Natural killer cell treated with Interleukin-12 subunit alpha and Interleukin-12 subunit beta and Interleukin-15 and Interleukin-18, amount 100 ng/mL, for 72 hours (primary cell): Measurements from ENCODE around the gene PBX4. TPM values are rescaled to one million over a fixed set of nuclear protein-coding genes. Genes with fewer than 3 reads are reported as not detected.

ENCODE experiments used
- ATAC-seq, 2 donors: fragments of 150-1000 bp; cut with Tn5 transposase in 1 of 2; sonication (Bioruptor Pico), chemical (Tn5 transposase) in 1 of 2; 2 replicates each; pipeline ENCODE4 v1.10.0; 2021
- DNase-seq: peaks from one replicate; pipeline ENCODE4 v3.0.0; 2022; ENCODE audit warnings: low spot score
- H3K27ac Mint-ChIP-seq, 2 donors: 1 replicate in 1 of 2; 2 replicates in 1 of 2; pipeline ENCODE4 v1.8.0; 2022; ENCODE audit warnings: mixed read lengths in 2 of 2, mild to moderate bottlenecking in 1 of 2, moderate library complexity in 1 of 2
- H3K27me3 Mint-ChIP-seq, 2 donors: 1 replicate in 1 of 2; 2 replicates in 1 of 2; pipeline ENCODE4 v1.8.0; 2022; ENCODE audit warnings: mixed read lengths in 2 of 2
- H3K36me3 Mint-ChIP-seq: one replicate; pipeline ENCODE4 v1.8.0; 2022; ENCODE audit warnings: mixed read lengths
- H3K4me1 Mint-ChIP-seq, 2 donors: 1 replicate in 1 of 2; 2 replicates in 1 of 2; pipeline ENCODE4 v1.8.0; 2022; ENCODE audit warnings: low read depth in 2 of 2, mixed read lengths in 2 of 2, mild to moderate bottlenecking in 1 of 2
- H3K4me3 Mint-ChIP-seq: one replicate; pipeline ENCODE4 v1.8.0; 2022; ENCODE audit warnings: mixed read lengths
- H3K9me3 Mint-ChIP-seq: 2 replicates; pipeline ENCODE4 v1.8.0; 2022; ENCODE audit warnings: mixed read lengths
- total RNA-seq, 2 donors: library from RNA; stranded (reverse); gene quantifications; one replicate each; pipeline ENCODE4 v1.2.3, GENCODE V29; 2022

PBX4 gene
- total RNA-seq, 2 donors from 2014 or later, result 26.3 to 80.1 TPM

- H3K27me3 Mint-ChIP-seq, result peaks cover 0 to 12% of the 10 kb centered on the region in 2 donors
- H3K4me3 Mint-ChIP-seq, result peak overlapping the region; percentile 20
- no peak for DNase-seq
- no peaks in the 10 kb centered on the region for H3K9me3 Mint-ChIP-seq
- no peaks in the 10 kb centered on the region for H3K36me3 Mint-ChIP-seq
- H3K4me1 Mint-ChIP-seq, result peaks cover 11 to 21% of the 10 kb centered on the region in 2 donors
- no peak for ATAC-seq
- peak overlapping the region in 1 of 2 donors; percentile 72 for H3K27ac Mint-ChIP-seq
These were observed 81.1 kb downstream of the PBX4 start for GRCh38 chr19:19537075-19538048.

GRCh38 chr19:19535311-19536191 is 82.9 kb downstream of the PBX4 start:
- Mint-ChIP-seq H3K27ac (no peak overlapping the region), H3K4me3 (no peak overlapping the region), H3K9me3 (no peaks in the 10 kb centered on the region), H3K27me3 (peaks cover 0 to 12% of the 10 kb centered on the region in 2 donors), H3K36me3 (no peaks in the 10 kb centered on the region), H3K4me1 (peaks cover 13 to 19% of the 10 kb centered on the region in 2 donors)
- DNase-seq, result no peak
- no peak for ATAC-seq

DNA sequence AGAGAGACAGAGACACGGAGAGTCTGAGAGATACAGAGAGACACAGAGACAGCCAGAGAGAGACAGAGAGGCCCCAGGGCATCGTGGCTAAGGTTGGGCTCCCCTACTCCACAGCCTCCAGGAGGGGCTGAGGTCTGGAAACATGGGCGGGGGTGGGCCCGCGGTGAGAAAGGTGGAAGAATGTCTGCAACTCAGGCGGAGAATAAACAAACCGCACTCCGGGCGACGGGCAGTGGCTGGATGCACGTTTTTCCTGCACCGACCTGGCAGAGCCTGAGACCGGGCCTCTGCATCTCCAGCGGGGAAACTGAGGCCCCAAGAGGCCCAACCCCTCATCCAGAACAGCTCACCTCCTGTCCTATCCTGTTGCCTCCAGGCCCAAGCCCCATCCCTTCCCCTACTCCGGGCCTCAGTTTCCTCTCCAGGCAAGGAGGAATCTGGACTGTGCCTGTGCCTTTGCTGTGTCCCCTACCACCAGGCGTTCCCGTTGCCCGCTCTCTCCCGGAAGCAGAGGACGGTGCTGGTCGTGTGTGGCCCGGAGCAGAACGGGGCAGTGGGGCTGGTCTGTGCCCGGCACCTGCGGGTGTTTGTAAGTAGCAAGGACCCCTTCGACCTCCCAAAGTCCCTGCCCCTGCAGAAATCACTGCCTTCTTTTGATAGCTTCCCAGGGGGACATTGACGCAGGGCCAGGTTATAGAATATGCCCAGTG is 83.8 kb downstream of the PBX4 start:
- peaks cover 0 to 12% of the 10 kb centered on the region in 2 donors for H3K27me3 Mint-ChIP-seq
- no peak for ATAC-seq
- peaks cover 13 to 18% of the 10 kb centered on the region in 2 donors for H3K4me1 Mint-ChIP-seq
- DNase-seq, result no peak
- no peaks in the 10 kb centered on the region for H3K36me3 Mint-ChIP-seq
- H3K9me3 Mint-ChIP-seq, result no peaks in the 10 kb centered on the region
- H3K27ac Mint-ChIP-seq, result no peak overlapping the region
- H3K4me3 Mint-ChIP-seq, result no peak overlapping the region

DNA sequence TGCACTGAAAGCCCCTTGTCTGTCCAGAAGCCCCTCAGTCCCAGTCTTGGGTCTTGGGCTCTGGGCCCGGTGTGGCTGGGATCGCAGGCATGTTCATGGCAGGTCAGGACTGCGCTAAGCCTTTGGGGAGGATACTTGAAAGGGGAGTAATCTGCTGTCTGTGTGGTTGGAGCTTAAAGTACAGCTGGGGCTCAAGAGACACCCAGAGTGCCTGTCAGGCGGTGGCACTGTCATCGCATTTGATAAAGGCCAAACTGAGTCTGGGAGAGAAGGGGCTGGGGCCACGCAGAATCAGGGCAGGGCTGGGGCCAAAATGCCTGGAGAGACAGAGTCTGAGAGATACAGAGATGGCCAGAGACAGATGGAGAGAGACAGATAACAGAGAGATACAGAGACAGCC is 84.6 kb downstream of the PBX4 start:
- Mint-ChIP-seq H3K4me3 (no peak overlapping the region), H3K36me3 (no peaks in the 10 kb centered on the region), H3K27me3 (peaks cover 0 to 10% of the 10 kb centered on the region in 2 donors), H3K9me3 (no peaks in the 10 kb centered on the region), H3K27ac (no peak overlapping the region), H3K4me1 (peaks cover 10 to 16% of the 10 kb centered on the region in 2 donors)
- DNase-seq, result no peak
- ATAC-seq, result no peak

DNA sequence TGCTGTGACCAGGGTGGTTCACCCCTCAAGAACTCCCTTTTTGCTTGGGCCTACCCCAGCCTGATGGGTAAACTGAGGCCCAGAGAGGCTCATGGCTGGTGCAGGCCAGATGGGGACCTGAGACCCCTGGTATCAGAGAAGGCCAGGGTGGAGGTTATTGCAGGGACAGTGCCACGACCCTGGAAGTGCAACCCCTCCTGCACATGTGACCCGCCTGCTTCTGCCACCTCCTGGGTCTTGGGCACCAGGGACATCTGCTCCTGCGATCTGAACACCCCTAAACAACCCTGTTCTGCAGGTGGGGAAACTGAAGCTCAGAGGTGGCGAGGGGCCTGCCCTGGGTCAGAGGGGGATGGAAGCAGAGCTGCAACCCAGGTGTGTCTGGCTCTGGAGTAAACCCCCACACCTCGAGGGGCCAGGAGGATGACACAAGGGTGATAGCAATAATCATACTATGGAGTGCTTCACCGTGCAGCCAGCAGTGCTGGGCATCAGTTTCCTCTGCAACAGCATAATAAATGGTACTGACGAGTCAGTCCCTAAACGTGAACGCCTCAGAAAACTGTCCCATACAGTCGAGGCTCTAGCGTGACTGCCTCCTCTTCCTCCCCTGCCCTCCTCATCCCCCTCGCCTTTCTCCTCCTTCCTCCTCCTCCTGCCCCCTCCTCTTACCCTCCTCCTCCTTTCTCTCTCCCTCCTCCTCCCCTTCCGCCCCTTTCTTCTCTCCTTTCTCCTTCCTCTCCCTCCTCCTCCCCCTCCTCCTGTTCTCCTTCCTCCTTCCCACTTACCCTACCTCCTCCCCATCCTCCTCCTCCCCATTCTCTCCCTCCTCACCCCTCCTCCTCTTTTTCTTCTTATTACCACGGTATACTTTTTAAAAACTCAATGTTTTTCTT is 85.4 kb downstream of the PBX4 start:
- Mint-ChIP-seq H3K4me3 (no peak overlapping the region), H3K4me1 (peaks cover 6 to 12% of the 10 kb centered on the region in 2 donors), H3K27me3 (peaks cover 0 to 7% of the 10 kb centered on the region in 2 donors), H3K9me3 (no peaks in the 10 kb centered on the region), H3K27ac (no peak overlapping the region), H3K36me3 (no peaks in the 10 kb centered on the region)
- DNase-seq (no peak), ATAC-seq (no peak)

- ATAC-seq, result peak; percentile 78 to 82
- Mint-ChIP-seq H3K4me3 (no peak overlapping the region), H3K27ac (no peak overlapping the region), H3K4me1 (peaks cover 6 to 7% of the 10 kb centered on the region in 2 donors), H3K9me3 (no peaks in the 10 kb centered on the region), H3K27me3 (peaks cover 0 to 3% of the 10 kb centered on the region in 2 donors), H3K36me3 (no peaks in the 10 kb centered on the region)
- DNase-seq, result peak; percentile 86
These were observed 86.3 kb downstream of the PBX4 start for GRCh38 chr19:19531951-19532805.

DNA sequence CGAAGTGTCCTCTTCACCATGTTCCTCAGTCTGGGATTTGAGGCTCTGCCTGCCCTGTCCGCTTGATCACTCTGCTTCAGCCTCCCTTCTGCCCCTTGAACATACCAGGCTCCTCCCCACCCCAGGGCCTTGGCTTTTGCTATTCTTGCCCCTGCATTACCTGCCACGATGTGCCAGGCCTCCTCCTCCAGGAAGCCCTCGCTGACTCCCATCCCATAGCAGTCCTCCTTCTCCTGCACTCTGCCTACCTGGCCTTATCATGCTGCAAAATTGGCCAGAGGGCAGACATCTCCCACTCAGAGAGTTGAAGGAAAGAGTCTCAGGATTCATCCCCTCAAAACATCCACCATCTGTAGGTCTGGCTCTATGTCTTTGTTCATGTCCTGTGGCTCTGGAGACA is 87.6 kb downstream of the PBX4 start:
- Mint-ChIP-seq H3K4me1 (peaks cover 3 to 6% of the 10 kb centered on the region in 2 donors), H3K4me3 (no peak overlapping the region), H3K27me3 (no peaks in the 10 kb centered on the region), H3K27ac (no peak overlapping the region), H3K36me3 (no peaks in the 10 kb centered on the region), H3K9me3 (no peaks in the 10 kb centered on the region)
- DNase-seq, result no peak
- no peak for ATAC-seq

GRCh38 chr19:19530423-19530804 is 88.1 kb downstream of the PBX4 start:
- Mint-ChIP-seq H3K27me3 (no peaks in the 10 kb centered on the region), H3K4me1 (peaks cover 3 to 6% of the 10 kb centered on the region in 2 donors), H3K27ac (no peak overlapping the region)

DNA sequence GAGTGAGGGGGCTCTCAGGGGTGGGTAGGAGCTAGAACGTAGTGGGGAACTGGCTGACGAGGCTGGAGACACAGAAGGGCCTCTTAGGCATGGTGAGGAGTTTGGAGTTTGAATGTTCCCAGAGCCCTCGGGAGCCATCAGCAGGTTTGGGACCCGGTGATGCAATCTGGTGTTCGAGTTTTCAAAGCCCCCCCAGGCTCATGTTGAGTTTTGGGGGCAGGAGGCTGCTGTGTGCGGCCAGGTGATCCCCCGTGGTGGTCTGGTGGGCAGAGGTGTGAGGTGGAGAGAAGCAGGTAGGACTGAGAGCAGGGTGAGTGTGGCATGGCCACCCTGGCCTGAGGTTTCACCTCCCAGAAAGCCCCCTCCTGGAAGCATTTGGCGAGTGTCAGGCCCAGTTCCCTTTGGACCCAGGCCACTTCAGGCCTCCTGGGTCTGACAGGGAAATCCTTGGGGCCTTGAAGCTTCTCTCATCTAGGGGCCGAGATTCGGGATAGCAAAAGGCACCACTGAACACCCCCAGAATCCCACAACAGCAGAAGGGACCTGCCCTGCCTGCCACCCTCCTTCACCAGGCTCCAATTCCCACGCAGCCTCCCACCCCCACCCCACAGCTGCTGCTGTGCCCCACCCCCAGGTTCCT is 88.6 kb downstream of the PBX4 start:
- DNase-seq (no peak), ATAC-seq (no peak)
- H3K4me3 Mint-ChIP-seq, result no peak overlapping the region
- H3K27ac Mint-ChIP-seq, result peak overlapping the region in 1 of 2 donors; percentile 31
- no peaks in the 10 kb centered on the region for H3K36me3 Mint-ChIP-seq
- peaks cover 3 to 6% of the 10 kb centered on the region in 2 donors for H3K4me1 Mint-ChIP-seq
- no peaks in the 10 kb centered on the region for H3K27me3 Mint-ChIP-seq
- H3K9me3 Mint-ChIP-seq, result no peaks in the 10 kb centered on the region

More at GRCh38 chr19:19530423-19530804, 88.1 kb downstream of the PBX4 start:
- DNase-seq, result no peak
- ATAC-seq, result no peak
- no peaks in the 10 kb centered on the region for H3K9me3 Mint-ChIP-seq
- H3K4me3 Mint-ChIP-seq, result no peak overlapping the region
- H3K36me3 Mint-ChIP-seq, result no peaks in the 10 kb centered on the region

GRCh38 chr19:19528721-19529490 is 89.6 kb downstream of the PBX4 start, which contains the start of gene YJEFN3:
Gene YJEFN3 (plus strand): TSS chr19:19528911. CDS start chr19:19528933, 22 bp downstream.
- DNase-seq (no peak), ATAC-seq (no peak)
- Mint-ChIP-seq H3K27ac (peak within 1 kb of the TSS in 1 of 2 donors; percentile 31), H3K36me3 (no peaks in the 10 kb centered on the region), H3K4me3 (no peak within 1 kb of the TSS), H3K27me3 (no peaks in the 10 kb centered on the region), H3K4me1 (peaks cover 3 to 6% of the 10 kb centered on the region in 2 donors), H3K9me3 (no peaks in the 10 kb centered on the region)
